ENCODE data around the gene GART. TPM values are rescaled to one million over a fixed set of nuclear protein-coding genes. Genes with fewer than 3 reads are reported as not detected.
A peak's percentile ranks its signal among the peaks of the same experiment; 100 is the strongest.

Gene GART
- 125 TPM for polyA plus RNA-seq (2013, experiment 1 of 2)
- polyA plus RNA-seq (2013, experiment 2 of 2), result 124 TPM

GRCh38 chr21:33541756-33542639 lies at the start of gene GART:
TSS of gene GART (minus strand) at chr21:33542117. CDS start at chr21:33539315, 2,802 bp downstream.
- peak within 1 kb of the TSS; percentile 45 for H3K4me2 ChIP-seq (ENCODE audit: low read length)
- no peak within 1 kb of the TSS for H2AK5ac ChIP-seq (ENCODE audit: low read length)
- peaks cover 2% of the 10 kb centered on the region for H3K36me3 ChIP-seq (ENCODE audit: control insufficient read depth, insufficient read depth, low read length)
- H2BK5ac ChIP-seq (ENCODE audit: low read length), result peak within 1 kb of the TSS; percentile 91
- peak within 1 kb of the TSS; percentile 92 for H3K18ac ChIP-seq (ENCODE audit: low read length)
- WGBS (ENCODE audit: extremely low coverage, insufficient coverage, low lambda C conversion rate), result no CpG with 5 or more reads among the region's 56 CpGs
- H3K4me1 ChIP-seq (ENCODE audit: control insufficient read depth, low read depth, low read length), result no peaks in the 10 kb centered on the region
- DNase-seq, result peak; percentile 89
- peak within 1 kb of the TSS; percentile 97 for H3K9ac ChIP-seq (ENCODE audit: low read length)
- no peak within 1 kb of the TSS for H4K8ac ChIP-seq (ENCODE audit: low read depth, low read length)
- no peak within 1 kb of the TSS for H2BK120ac ChIP-seq (ENCODE audit: low read depth, low read length)
- no peak within 1 kb of the TSS for H3K23ac ChIP-seq (ENCODE audit: low read length)
- H3K79me1 ChIP-seq (ENCODE audit: low read length), result no peaks in the 10 kb centered on the region
- no peaks in the 10 kb centered on the region for H3K27me3 ChIP-seq (ENCODE audit: insufficient read depth, low read length, poor library complexity)
- no peak within 1 kb of the TSS for H2BK15ac ChIP-seq (replicated peaks; ENCODE audit: low read depth)
- H3K56ac ChIP-seq (ENCODE audit: low read length), result peak within 1 kb of the TSS; percentile 97
- peak within 1 kb of the TSS; percentile 97 for H3K4me3 ChIP-seq (ENCODE audit: low read length)
- no peak within 1 kb of the TSS for H4K5ac ChIP-seq (ENCODE audit: low read length)
- H3K79me2 ChIP-seq (ENCODE audit: control insufficient read depth, insufficient read depth, low read length), result peaks cover 68% of the 10 kb centered on the region
- H3K27ac ChIP-seq (ENCODE audit: low read depth, low read length), result peak within 1 kb of the TSS; percentile 99
- peak within 1 kb of the TSS; percentile 93 for H3K4ac ChIP-seq (ENCODE audit: low read depth, low read length)

GRCh38 chr21:33588485-33589335 lies 46.8 kb upstream of the GART start, which contains the start of gene DONSON:
TSS of gene DONSON (minus strand) at chr21:33588684. CDS start at chr21:33588641, 43 bp downstream.
- no CpG with 5 or more reads among the region's 78 CpGs for WGBS (ENCODE audit: extremely low coverage, insufficient coverage, low lambda C conversion rate)
- Histone ChIP-seq H2AK5ac (ENCODE audit: low read length) (no peak within 1 kb of the TSS), H2BK5ac (ENCODE audit: low read length) (no peak within 1 kb of the TSS), H2BK15ac (replicated peaks; ENCODE audit: low read depth) (no peak within 1 kb of the TSS), H3K36me3 (ENCODE audit: control insufficient read depth, insufficient read depth, low read length) (no peaks in the 10 kb centered on the region), H3K4me2 (ENCODE audit: low read length) (peak within 1 kb of the TSS; percentile 93), H3K9ac (ENCODE audit: low read length) (peak within 1 kb of the TSS; percentile 95), H4K5ac (ENCODE audit: low read length) (no peak within 1 kb of the TSS), H3K56ac (ENCODE audit: low read length) (peak within 1 kb of the TSS; percentile 98), H4K8ac (ENCODE audit: low read depth, low read length) (peak within 1 kb of the TSS; percentile 81), H3K4ac (ENCODE audit: low read depth, low read length) (peak within 1 kb of the TSS; percentile 76), H3K18ac (ENCODE audit: low read length) (peak within 1 kb of the TSS; percentile 94), H3K23ac (ENCODE audit: low read length) (no peak within 1 kb of the TSS), H3K79me1 (ENCODE audit: low read length) (peaks cover 2% of the 10 kb centered on the region), H3K27me3 (ENCODE audit: insufficient read depth, low read length, poor library complexity) (no peaks in the 10 kb centered on the region), H3K4me3 (ENCODE audit: low read length) (peak within 1 kb of the TSS; percentile 85), H3K4me1 (ENCODE audit: control insufficient read depth, low read depth, low read length) (peaks cover 2% of the 10 kb centered on the region), H2BK120ac (ENCODE audit: low read depth, low read length) (no peak within 1 kb of the TSS), H3K27ac (ENCODE audit: low read depth, low read length) (peak within 1 kb of the TSS; percentile 79), H3K79me2 (ENCODE audit: control insufficient read depth, insufficient read depth, low read length) (peaks cover 4% of the 10 kb centered on the region)
- DNase-seq, result peak; percentile 88

DNA sequence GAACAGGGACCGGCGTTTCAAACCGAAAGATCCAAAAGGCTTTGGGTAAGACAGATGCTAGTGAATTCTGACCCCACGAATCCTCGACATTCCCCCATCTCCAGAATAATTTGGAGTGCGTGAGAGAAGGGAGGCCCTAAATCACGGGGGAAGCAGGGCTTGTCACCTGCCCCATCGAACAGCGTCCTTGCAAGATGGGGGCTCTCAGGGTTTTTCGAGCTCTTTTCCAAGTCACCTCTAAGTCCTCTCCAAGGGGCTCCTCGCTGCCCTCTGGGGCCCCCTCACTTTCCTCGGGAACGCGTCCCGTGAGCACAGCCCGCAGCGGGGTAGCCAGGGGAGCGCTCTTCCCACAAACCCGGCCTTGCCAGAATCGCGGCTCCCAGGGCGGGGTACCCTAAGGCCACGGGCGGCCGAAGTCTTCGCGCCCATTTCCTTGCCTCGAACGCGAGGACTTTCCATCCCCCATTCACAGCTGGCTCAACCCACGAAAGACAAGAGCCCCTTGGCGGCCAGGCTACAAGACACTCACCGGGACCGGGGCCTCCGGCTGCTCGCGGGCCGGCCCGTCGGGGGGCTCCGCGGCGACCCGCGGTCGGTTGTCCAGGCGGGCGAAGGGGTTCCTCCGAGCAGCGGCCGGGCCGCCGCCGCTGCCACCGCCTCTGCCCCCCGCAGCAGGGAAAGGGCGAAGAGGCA lies 46.0 kb upstream of the GART start:
- H3K23ac ChIP-seq (ENCODE audit: low read length), result no peak overlapping the region
- no peaks in the 10 kb centered on the region for H3K27me3 ChIP-seq (ENCODE audit: insufficient read depth, low read length, poor library complexity)
- no peak overlapping the region for H2BK5ac ChIP-seq (ENCODE audit: low read length)
- peak overlapping the region; percentile 64 for H3K27ac ChIP-seq (ENCODE audit: low read depth, low read length)
- peak overlapping the region; percentile 82 for H3K4me2 ChIP-seq (ENCODE audit: low read length)
- no peak overlapping the region for H2AK5ac ChIP-seq (ENCODE audit: low read length)
- peak overlapping the region; percentile 85 for H3K4me3 ChIP-seq (ENCODE audit: low read length)
- H3K4me1 ChIP-seq (ENCODE audit: control insufficient read depth, low read depth, low read length), result peaks cover 2% of the 10 kb centered on the region
- peak overlapping the region; percentile 93 for H3K56ac ChIP-seq (ENCODE audit: low read length)
- H4K5ac ChIP-seq (ENCODE audit: low read length), result no peak overlapping the region
- peaks cover 4% of the 10 kb centered on the region for H3K79me2 ChIP-seq (ENCODE audit: control insufficient read depth, insufficient read depth, low read length)
- no peak overlapping the region for H2BK120ac ChIP-seq (ENCODE audit: low read depth, low read length)
- peak; percentile 51 for DNase-seq
- peak overlapping the region; percentile 94 for H3K18ac ChIP-seq (ENCODE audit: low read length)
- peak overlapping the region; percentile 92 for H3K9ac ChIP-seq (ENCODE audit: low read length)
- peak overlapping the region; percentile 81 for H4K8ac ChIP-seq (ENCODE audit: low read depth, low read length)
- H2BK15ac ChIP-seq (replicated peaks; ENCODE audit: low read depth), result no peak overlapping the region
- peak overlapping the region; percentile 76 for H3K4ac ChIP-seq (ENCODE audit: low read depth, low read length)
- H3K36me3 ChIP-seq (ENCODE audit: control insufficient read depth, insufficient read depth, low read length), result no peaks in the 10 kb centered on the region
- no CpG with 5 or more reads among the region's 57 CpGs for WGBS (ENCODE audit: extremely low coverage, insufficient coverage, low lambda C conversion rate)
- peaks cover 2% of the 10 kb centered on the region for H3K79me1 ChIP-seq (ENCODE audit: low read length)

DNA sequence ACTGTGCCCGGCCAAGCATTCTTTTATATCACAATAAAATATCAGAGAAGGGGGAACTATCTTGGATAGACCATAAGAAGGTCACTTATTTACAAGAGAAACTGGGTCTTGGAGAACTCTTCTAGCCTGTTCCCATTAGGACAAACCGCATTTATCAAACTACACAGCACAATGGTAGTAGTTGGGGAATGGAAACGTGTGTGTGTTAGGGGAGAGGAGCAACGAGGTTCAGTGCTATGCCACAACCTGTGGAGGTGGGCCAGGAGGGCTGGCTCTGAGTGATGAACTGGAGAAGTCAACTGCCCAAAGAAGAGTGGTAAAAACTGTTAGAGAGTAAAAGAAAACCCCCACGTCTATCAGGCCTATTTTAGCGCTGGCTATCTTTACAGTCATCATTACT lies 45.0 kb upstream of the GART start:
- peaks cover 2% of the 10 kb centered on the region for H3K4me1 ChIP-seq (ENCODE audit: control insufficient read depth, low read depth, low read length)
- H3K79me2 ChIP-seq (ENCODE audit: control insufficient read depth, insufficient read depth, low read length), result peaks cover 4% of the 10 kb centered on the region
- H3K9ac ChIP-seq (ENCODE audit: low read length), result peak overlapping the region; percentile 43
- no peak overlapping the region for H3K4ac ChIP-seq (ENCODE audit: low read depth, low read length)
- peaks cover 2% of the 10 kb centered on the region for H3K79me1 ChIP-seq (ENCODE audit: low read length)
- H3K4me2 ChIP-seq (ENCODE audit: low read length), result peak overlapping the region; percentile 4
- H2BK120ac ChIP-seq (ENCODE audit: low read depth, low read length), result no peak overlapping the region
- no peak overlapping the region for H3K4me3 ChIP-seq (ENCODE audit: low read length)
- H3K27me3 ChIP-seq (ENCODE audit: insufficient read depth, low read length, poor library complexity), result no peaks in the 10 kb centered on the region
- no peak overlapping the region for H4K5ac ChIP-seq (ENCODE audit: low read length)
- H3K27ac ChIP-seq (ENCODE audit: low read depth, low read length), result no peak overlapping the region
- no peak overlapping the region for H3K18ac ChIP-seq (ENCODE audit: low read length)
- H2BK5ac ChIP-seq (ENCODE audit: low read length), result no peak overlapping the region
- no peak overlapping the region for H3K23ac ChIP-seq (ENCODE audit: low read length)
- no peak for DNase-seq
- peak overlapping the region; percentile 30 for H3K56ac ChIP-seq (ENCODE audit: low read length)
- no peak overlapping the region for H2AK5ac ChIP-seq (ENCODE audit: low read length)
- no peaks in the 10 kb centered on the region for H3K36me3 ChIP-seq (ENCODE audit: control insufficient read depth, insufficient read depth, low read length)
- no peak overlapping the region for H4K8ac ChIP-seq (ENCODE audit: low read depth, low read length)
- H2BK15ac ChIP-seq (replicated peaks; ENCODE audit: low read depth), result no peak overlapping the region
- WGBS (ENCODE audit: extremely low coverage, insufficient coverage, low lambda C conversion rate), result no CpG with 5 or more reads among the region's 6 CpGs

DNA sequence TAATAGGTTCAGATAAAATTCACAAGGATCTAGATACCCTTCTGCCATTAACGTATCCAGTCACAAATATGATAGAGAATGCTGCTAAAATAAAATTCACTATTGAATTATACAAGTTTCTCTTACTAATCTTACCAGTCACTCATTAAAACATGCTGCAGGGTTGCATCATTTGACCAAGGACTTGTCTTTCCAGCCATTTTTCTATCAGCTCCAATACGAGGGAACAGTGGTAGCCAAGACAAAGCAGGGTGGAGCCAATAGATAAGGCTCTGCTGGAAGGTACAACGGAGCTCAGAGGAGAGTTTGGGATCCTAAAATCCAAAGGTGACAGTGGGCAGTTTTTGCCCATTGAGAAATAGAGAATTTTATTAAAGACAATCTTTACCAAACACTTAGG lies 42.5 kb upstream of the GART start:
- Histone ChIP-seq H3K36me3 (ENCODE audit: control insufficient read depth, insufficient read depth, low read length) (no peaks in the 10 kb centered on the region), H2BK5ac (ENCODE audit: low read length) (no peak overlapping the region), H3K23ac (ENCODE audit: low read length) (no peak overlapping the region), H3K4ac (ENCODE audit: low read depth, low read length) (no peak overlapping the region), H2BK120ac (ENCODE audit: low read depth, low read length) (no peak overlapping the region), H4K5ac (ENCODE audit: low read length) (no peak overlapping the region), H3K4me2 (ENCODE audit: low read length) (no peak overlapping the region), H3K4me3 (ENCODE audit: low read length) (no peak overlapping the region), H3K56ac (ENCODE audit: low read length) (no peak overlapping the region), H3K9ac (ENCODE audit: low read length) (no peak overlapping the region), H3K79me1 (ENCODE audit: low read length) (peaks cover 2% of the 10 kb centered on the region), H3K27ac (ENCODE audit: low read depth, low read length) (no peak overlapping the region), H2BK15ac (replicated peaks; ENCODE audit: low read depth) (no peak overlapping the region), H4K8ac (ENCODE audit: low read depth, low read length) (no peak overlapping the region), H3K4me1 (ENCODE audit: control insufficient read depth, low read depth, low read length) (peaks cover 2% of the 10 kb centered on the region), H2AK5ac (ENCODE audit: low read length) (no peak overlapping the region), H3K79me2 (ENCODE audit: control insufficient read depth, insufficient read depth, low read length) (peaks cover 4% of the 10 kb centered on the region), H3K18ac (ENCODE audit: low read length) (no peak overlapping the region), H3K27me3 (ENCODE audit: insufficient read depth, low read length, poor library complexity) (no peaks in the 10 kb centered on the region)
- DNase-seq, result no peak
- no CpG with 5 or more reads among the region's 3 CpGs for WGBS (ENCODE audit: extremely low coverage, insufficient coverage, low lambda C conversion rate)
